SU-DHL-6 (cell line): ENCODE measurements around the gene FHOD3.

Source experiments
- H2AFZ ChIP-seq: fragments of 200-600 bp; sonication (generic); 2 replicates; pipeline ENCODE4 v1.6.1; 2014; ENCODE audit warnings: low read depth, mild to moderate bottlenecking, moderate library complexity, mixed read lengths, antibody characterized with exemption, low read length; ENCODE audit not compliant: severe bottlenecking
- H3F3A ChIP-seq: fragments of 200-600 bp; shearing (Covaris generic); 2 replicates; pipeline ENCODE4 v1.6.0; 2016; ENCODE audit warnings: antibody characterized with exemption, mild to moderate bottlenecking; ENCODE audit not compliant: insufficient read depth
- H3K27ac ChIP-seq: fragments of 200-600 bp; sonication (generic); 2 replicates; pipeline ENCODE4 v1.5.1; 2016; ENCODE audit warnings: low read depth, mild to moderate bottlenecking, low read length, moderate library complexity, mixed read lengths
- H3K27me3 ChIP-seq: fragments of 200-600 bp; sonication (generic), shearing (Covaris generic); 2 replicates; pipeline ENCODE4 v1.6.0; 2014; ENCODE audit warnings: mild to moderate bottlenecking, low read length
- H3K36me3 ChIP-seq: fragments of 200-600 bp; sonication (generic); 2 replicates; pipeline ENCODE4 v1.6.1; 2014; ENCODE audit warnings: mild to moderate bottlenecking, low read length, mixed read lengths
- H3K4me2 ChIP-seq: fragments of 300-600, 200-600 bp; shearing (Covaris generic), sonication (generic); 2 replicates; pipeline ENCODE4 v1.6.0; 2014; ENCODE audit warnings: low read length, low read depth, mild to moderate bottlenecking; ENCODE audit not compliant: poor library complexity, severe bottlenecking
- H3K4me3 ChIP-seq: fragments of 200-600 bp; sonication (generic); 2 replicates; pipeline ENCODE4 v1.5.1; 2014; ENCODE audit warnings: antibody characterized with exemption, low read length, mild to moderate bottlenecking, mixed read lengths; ENCODE audit not compliant: insufficient read depth, poor library complexity, severe bottlenecking
- H3K79me2 ChIP-seq: fragments of 200-600 bp; sonication (generic); 2 replicates; pipeline ENCODE4 v1.6.1; 2014; ENCODE audit warnings: mild to moderate bottlenecking, low read length, moderate library complexity; ENCODE audit not compliant: insufficient read depth
- H3K9ac ChIP-seq: fragments of 200-600 bp; sonication (generic); 2 replicates; pipeline ENCODE4 v1.7.0; 2014; ENCODE audit warnings: mild to moderate bottlenecking, low read length
- H3K9me2 ChIP-seq: fragments of 200-600 bp; sonication (generic); replicated peaks from 2 replicates; pipeline ENCODE4 v1.6.1; 2014; ENCODE audit warnings: low read length; ENCODE audit not compliant: insufficient read depth
- H3K9me3 ChIP-seq: fragments of 200-600 bp; sonication (generic); 2 replicates; pipeline ENCODE4 v1.6.1; 2014; ENCODE audit warnings: low read length, mixed read lengths; ENCODE audit not compliant: insufficient read depth
- H4K20me1 ChIP-seq: fragments of 200-600 bp; sonication (generic); 2 replicates; pipeline ENCODE4 v1.6.1; 2014; ENCODE audit warnings: low read depth, mild to moderate bottlenecking, antibody characterized with exemption, low read length, moderate library complexity, mixed read lengths
- CTCF ChIP-seq: fragments of 200-600 bp; sonication (generic); IDR thresholded peaks from one replicate; pipeline ENCODE4 v1.5.1; 2017; ENCODE audit warnings: antibody characterized with exemption, mild to moderate bottlenecking, low read length, moderate library complexity; ENCODE audit not compliant: insufficient read depth, poor library complexity, severe bottlenecking
- EZH2phosphoT487 ChIP-seq: fragments of 200-600 bp; sonication (generic), shearing (Covaris generic); conservative IDR thresholded peaks from 2 replicates; pipeline ENCODE4 v1.6.1; 2018; ENCODE audit warnings: mild to moderate bottlenecking, antibody characterized with exemption, low read length, moderate library complexity, mixed read lengths

Gene FHOD3

GRCh38 chr18:36273347-36273746 is 24.2 kb upstream of the FHOD3 start:
- no peaks in the 10 kb centered on the region for H4K20me1 ChIP-seq
- no peak overlapping the region for H3K4me2 ChIP-seq
- no peak overlapping the region for H3K4me3 ChIP-seq
- TF ChIP-seq EZH2phosphoT487 (no peak), CTCF (no peak)
- H3K36me3 ChIP-seq: no peaks in the 10 kb centered on the region
- no peak overlapping the region for H3K27ac ChIP-seq
- H3K9me3 ChIP-seq: no peaks in the 10 kb centered on the region
- H3K79me2 ChIP-seq: no peaks in the 10 kb centered on the region
- H3K9me2 ChIP-seq: no peaks in the 10 kb centered on the region
- no peaks in the 10 kb centered on the region for H3F3A ChIP-seq
- no peak overlapping the region for H2AFZ ChIP-seq
- no peak overlapping the region for H3K9ac ChIP-seq
- no peaks in the 10 kb centered on the region for H3K27me3 ChIP-seq

- Histone ChIP-seq H3K36me3 (no peaks in the 10 kb centered on the region), H3K9ac (no peak overlapping the region), H3K4me3 (no peak overlapping the region), H4K20me1 (no peaks in the 10 kb centered on the region), H3K9me3 (no peaks in the 10 kb centered on the region), H3K79me2 (no peaks in the 10 kb centered on the region), H3K27me3 (no peaks in the 10 kb centered on the region), H2AFZ (no peak overlapping the region), H3K9me2 (no peaks in the 10 kb centered on the region), H3K27ac (no peak overlapping the region), H3K4me2 (no peak overlapping the region), H3F3A (no peaks in the 10 kb centered on the region)
- TF ChIP-seq EZH2phosphoT487 (no peak), CTCF (no peak)
Observed at GRCh38 chr18:36274083-36274715, 23.3 kb upstream of the FHOD3 start.

GRCh38 chr18:36275561-36275960 is 22.0 kb upstream of the FHOD3 start:
- no peak overlapping the region for H3K27ac ChIP-seq
- H4K20me1 ChIP-seq: no peaks in the 10 kb centered on the region
- no peaks in the 10 kb centered on the region for H3F3A ChIP-seq
- no peaks in the 10 kb centered on the region for H3K79me2 ChIP-seq
- TF ChIP-seq EZH2phosphoT487: no peak
- TF ChIP-seq CTCF: no peak
- no peaks in the 10 kb centered on the region for H3K27me3 ChIP-seq
- no peak overlapping the region for H3K4me2 ChIP-seq
- H3K9ac ChIP-seq: no peak overlapping the region
- no peak overlapping the region for H3K4me3 ChIP-seq
- no peaks in the 10 kb centered on the region for H3K9me2 ChIP-seq
- H2AFZ ChIP-seq: no peak overlapping the region
- H3K36me3 ChIP-seq: no peaks in the 10 kb centered on the region
- H3K9me3 ChIP-seq: no peaks in the 10 kb centered on the region
